Skin epidermis (tissue), 12 donors: Measurements from ENCODE around the gene CUX1.
"Not testable (repeated sequence)": the region's sequence is repeated elsewhere in the genome, so short reads cannot be mapped to it uniquely, and the experiment has no call there.

Source experiments
- H3K27ac ChIP-seq, 21 experiments: fragments of 200-600 bp; sonication (generic) in 11 of 21; one replicate each; pipeline ENCODE4 v1.5.0; 2020; ENCODE audit warnings: mild to moderate bottlenecking in 3 of 21, inconsistent platforms in 2 of 21, moderate library complexity in 2 of 21
- H3K4me3 ChIP-seq, 7 experiments: fragments of 200-600 bp; sonication (generic) in 2 of 7; one replicate each; pipeline ENCODE4 v1.5.0; 2020; ENCODE audit warnings: inconsistent platforms in 2 of 7, mild to moderate bottlenecking in 2 of 7, moderate library complexity in 1 of 7

The CUX1 gene

GRCh38 chr7:102045681-102046372 is 228.4 kb downstream of the CUX1 start:
- Histone ChIP-seq H3K4me3 (no peak overlapping the region), H3K27ac (no peak overlapping the region)

GRCh38 chr7:102046373-102047117 is 229.1 kb downstream of the CUX1 start:
- H3K4me3 ChIP-seq: no peak overlapping the region
- H3K27ac ChIP-seq: no peak overlapping the region

- no peak overlapping the region for H3K27ac ChIP-seq
- H3K4me3 ChIP-seq: no peak overlapping the region
Observed at GRCh38 chr7:102047167-102047566, 229.7 kb downstream of the CUX1 start.

- Histone ChIP-seq H3K4me3 (no peak overlapping the region), H3K27ac (no peak overlapping the region)
Observed at GRCh38 chr7:102049765-102050164, 232.3 kb downstream of the CUX1 start.

- Histone ChIP-seq H3K27ac (peak overlapping the region in 1 of 21 experiments; percentile 6), H3K4me3 (no peak overlapping the region)
Observed at GRCh38 chr7:102050864-102051460, 233.5 kb downstream of the CUX1 start.

GRCh38 chr7:102051736-102052135 is 234.3 kb downstream of the CUX1 start:
- not testable (repeated sequence) for H3K4me3 ChIP-seq, H3K27ac ChIP-seq

GRCh38 chr7:102054158-102054557 is 236.7 kb downstream of the CUX1 start:
- Histone ChIP-seq H3K4me3 (no peak overlapping the region), H3K27ac (no peak overlapping the region)

GRCh38 chr7:102055181-102055976 is 238.0 kb downstream of the CUX1 start:
- H3K27ac ChIP-seq: no peak overlapping the region
- H3K4me3 ChIP-seq: no peak overlapping the region

GRCh38 chr7:102059524-102059923 is 242.1 kb downstream of the CUX1 start:
- Histone ChIP-seq H3K4me3 (no peak overlapping the region), H3K27ac (no peak overlapping the region)

- Histone ChIP-seq H3K4me3 (no peak overlapping the region), H3K27ac (peak overlapping the region in 1 of 21 experiments; percentile 49)
Observed at GRCh38 chr7:102061354-102061945, 244.0 kb downstream of the CUX1 start.

- no peak overlapping the region for H3K4me3 ChIP-seq
- peak overlapping the region in 1 of 21 experiments; percentile 3 for H3K27ac ChIP-seq
Observed at GRCh38 chr7:102061981-102062390, 244.6 kb downstream of the CUX1 start.

- H3K27ac ChIP-seq: peak overlapping the region in 16 of 21 experiments; percentile 3 to 80 (median 62)
Observed at GRCh38 chr7:102063690-102064180, 246.3 kb downstream of the CUX1 start.

GRCh38 chr7:102064361-102065025 is 247.1 kb downstream of the CUX1 start:
- peak overlapping the region in 17 of 21 experiments; percentile 1 to 80 (median 61) for H3K27ac ChIP-seq
- no peak overlapping the region for H3K4me3 ChIP-seq

More at GRCh38 chr7:102063690-102064180, 246.3 kb downstream of the CUX1 start:
- H3K4me3 ChIP-seq: no peak overlapping the region

- peak overlapping the region in 9 of 21 experiments; percentile 11 to 80 (median 47) for H3K27ac ChIP-seq
- H3K4me3 ChIP-seq: no peak overlapping the region
Observed at GRCh38 chr7:102065226-102065625, 247.8 kb downstream of the CUX1 start.

- no peak overlapping the region for H3K4me3 ChIP-seq
- no peak overlapping the region for H3K27ac ChIP-seq
Observed at GRCh38 chr7:102066476-102066875, 249.1 kb downstream of the CUX1 start.

GRCh38 chr7:102068846-102069245 is 251.4 kb downstream of the CUX1 start:
- no peak overlapping the region for H3K27ac ChIP-seq
- H3K4me3 ChIP-seq: no peak overlapping the region

GRCh38 chr7:102069931-102070629 is 252.7 kb downstream of the CUX1 start:
- no peak overlapping the region for H3K4me3 ChIP-seq
- H3K27ac ChIP-seq: no peak overlapping the region

GRCh38 chr7:102072003-102072402 is 254.6 kb downstream of the CUX1 start:
- Histone ChIP-seq H3K4me3 (no peak overlapping the region), H3K27ac (no peak overlapping the region)
